ENCODE results near the gene GRK5. TPM values are rescaled to one million over a fixed set of nuclear protein-coding genes. Genes with fewer than 3 reads are reported as not detected.
A peak's percentile ranks its signal among the peaks of the same experiment; 100 is the strongest.

Gene GRK5
- total RNA-seq, 1 donor from 2014 or later: 4.3 TPM

DNA sequence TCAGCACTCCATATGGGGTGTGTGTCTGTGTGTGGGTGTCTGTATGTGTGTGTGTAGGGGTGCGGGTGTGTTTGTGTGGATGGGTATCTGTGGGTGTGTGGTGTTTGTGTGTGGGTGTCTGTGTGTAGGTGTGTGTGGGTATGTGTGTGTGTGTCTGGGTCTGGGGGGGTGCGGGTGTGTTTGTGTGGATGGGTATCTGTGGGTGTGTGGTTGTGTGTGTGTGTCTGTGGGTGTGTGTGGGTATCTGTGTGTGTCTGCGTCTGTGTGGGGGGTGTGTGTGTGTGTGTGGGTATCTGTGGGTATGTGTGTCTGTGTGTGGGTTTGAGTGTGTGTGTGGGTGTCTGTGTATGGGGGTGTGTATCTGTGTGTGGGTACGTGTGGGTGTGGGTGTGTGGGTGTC lies 186.5 kb downstream of the GRK5 start:
- H3K27ac Mint-ChIP-seq: peak overlapping the region; percentile 1
- peaks cover 5% of the 10 kb centered on the region for H3K4me1 Mint-ChIP-seq

GRCh38 chr10:119394657-119395279 lies 187.4 kb downstream of the GRK5 start:
- H3K9me3 Mint-ChIP-seq: no peaks in the 10 kb centered on the region
- no peaks in the 10 kb centered on the region for H3K9me3 ChIP-seq (ENCODE audit: low read depth)
- H3K4me3 ChIP-seq: no peak overlapping the region
- no peaks in the 10 kb centered on the region for H4K20me1 ChIP-seq (ENCODE audit: low read depth)
- peaks cover 8% of the 10 kb centered on the region for H3K27me3 Mint-ChIP-seq (ENCODE audit: insufficient read depth, low read depth)
- no peak overlapping the region for H3K4me3 Mint-ChIP-seq
- H3K4me1 ChIP-seq: peaks cover 10% of the 10 kb centered on the region
- peaks cover 2% of the 10 kb centered on the region for H3K36me3 Mint-ChIP-seq
- no peak overlapping the region for H3K9ac ChIP-seq
- H3K4me2 ChIP-seq: no peak overlapping the region
- peaks cover 5% of the 10 kb centered on the region for H3K4me1 Mint-ChIP-seq
- no peak overlapping the region for H3K27ac Mint-ChIP-seq
- no peaks in the 10 kb centered on the region for H3K79me2 ChIP-seq (ENCODE audit: low read depth)
- no peak overlapping the region for H3K27ac ChIP-seq
- H2AFZ ChIP-seq (replicated peaks): no peak overlapping the region
- H3K36me3 ChIP-seq: no peaks in the 10 kb centered on the region
- TF ChIP-seq EZH2 (IDR thresholded peaks at IDR 0.05): no peak
- no peak for TF ChIP-seq EZH2phosphoT487 (IDR thresholded peaks at IDR 0.05)
- TF ChIP-seq, protein P1, sequence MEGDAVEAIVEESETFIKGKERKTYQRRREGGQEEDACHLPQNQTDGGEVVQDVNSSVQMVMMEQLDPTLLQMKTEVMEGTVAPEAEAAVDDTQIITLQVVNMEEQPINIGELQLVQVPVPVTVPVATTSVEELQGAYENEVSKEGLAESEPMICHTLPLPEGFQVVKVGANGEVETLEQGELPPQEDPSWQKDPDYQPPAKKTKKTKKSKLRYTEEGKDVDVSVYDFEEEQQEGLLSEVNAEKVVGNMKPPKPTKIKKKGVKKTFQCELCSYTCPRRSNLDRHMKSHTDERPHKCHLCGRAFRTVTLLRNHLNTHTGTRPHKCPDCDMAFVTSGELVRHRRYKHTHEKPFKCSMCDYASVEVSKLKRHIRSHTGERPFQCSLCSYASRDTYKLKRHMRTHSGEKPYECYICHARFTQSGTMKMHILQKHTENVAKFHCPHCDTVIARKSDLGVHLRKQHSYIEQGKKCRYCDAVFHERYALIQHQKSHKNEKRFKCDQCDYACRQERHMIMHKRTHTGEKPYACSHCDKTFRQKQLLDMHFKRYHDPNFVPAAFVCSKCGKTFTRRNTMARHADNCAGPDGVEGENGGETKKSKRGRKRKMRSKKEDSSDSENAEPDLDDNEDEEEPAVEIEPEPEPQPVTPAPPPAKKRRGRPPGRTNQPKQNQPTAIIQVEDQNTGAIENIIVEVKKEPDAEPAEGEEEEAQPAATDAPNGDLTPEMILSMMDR (IDR thresholded peaks at IDR 0.05): no peak
- peaks cover 7% of the 10 kb centered on the region for H3F3A ChIP-seq (ENCODE audit: low read depth)
- DNase-seq (ENCODE audit: low spot score): no peak
- no peaks in the 10 kb centered on the region for H3K27me3 ChIP-seq

More for the DNA sequence above, 186.5 kb downstream of the GRK5 start:
- H3K36me3 Mint-ChIP-seq: peaks cover 2% of the 10 kb centered on the region
- no peaks in the 10 kb centered on the region for H3K79me2 ChIP-seq (ENCODE audit: low read depth)
- H3F3A ChIP-seq (ENCODE audit: low read depth): peaks cover 7% of the 10 kb centered on the region
- H4K20me1 ChIP-seq (ENCODE audit: low read depth): no peaks in the 10 kb centered on the region
- H3K9ac ChIP-seq: no peak overlapping the region
- no peaks in the 10 kb centered on the region for H3K27me3 ChIP-seq
- H3K4me3 Mint-ChIP-seq: no peak overlapping the region
- DNase-seq (ENCODE audit: low spot score): no peak
- H3K4me2 ChIP-seq: no peak overlapping the region
- no peaks in the 10 kb centered on the region for H3K9me3 ChIP-seq (ENCODE audit: low read depth)
- no peak overlapping the region for H3K27ac ChIP-seq
- H3K9me3 Mint-ChIP-seq: no peaks in the 10 kb centered on the region
- TF ChIP-seq EZH2 (IDR thresholded peaks at IDR 0.05) (no peak), EZH2phosphoT487 (IDR thresholded peaks at IDR 0.05) (no peak)
- TF ChIP-seq, protein P1 (IDR thresholded peaks at IDR 0.05): no peak
- no peak overlapping the region for H3K4me3 ChIP-seq
- H3K4me1 ChIP-seq: peaks cover 10% of the 10 kb centered on the region
- H2AFZ ChIP-seq (replicated peaks): no peak overlapping the region
- H3K36me3 ChIP-seq: no peaks in the 10 kb centered on the region
- H3K27me3 Mint-ChIP-seq (ENCODE audit: insufficient read depth, low read depth): peaks cover 4% of the 10 kb centered on the region

- H3K4me1 ChIP-seq: peaks cover 10% of the 10 kb centered on the region
- H3K9me3 ChIP-seq (ENCODE audit: low read depth): no peaks in the 10 kb centered on the region
- Mint-ChIP-seq H3K4me1 (peaks cover 5% of the 10 kb centered on the region), H3K27ac (peak overlapping the region; percentile 76), H3K36me3 (peaks cover 2% of the 10 kb centered on the region), H3K9me3 (no peaks in the 10 kb centered on the region), H3K27me3 (ENCODE audit: insufficient read depth, low read depth) (peaks cover 13% of the 10 kb centered on the region), H3K4me3 (no peak overlapping the region)
- no peaks in the 10 kb centered on the region for H3K79me2 ChIP-seq (ENCODE audit: low read depth)
- no peaks in the 10 kb centered on the region for H3K27me3 ChIP-seq
- H3F3A ChIP-seq (ENCODE audit: low read depth): peaks cover 7% of the 10 kb centered on the region
- H3K9ac ChIP-seq: no peak overlapping the region
- no peak for DNase-seq (ENCODE audit: low spot score)
- H4K20me1 ChIP-seq (ENCODE audit: low read depth): no peaks in the 10 kb centered on the region
- H3K4me2 ChIP-seq: no peak overlapping the region
- H3K27ac ChIP-seq: no peak overlapping the region
- H3K4me3 ChIP-seq: no peak overlapping the region
- no peaks in the 10 kb centered on the region for H3K36me3 ChIP-seq
- no peak overlapping the region for H2AFZ ChIP-seq (replicated peaks)
- TF ChIP-seq, protein P1 (IDR thresholded peaks at IDR 0.05): no peak
- no peak for TF ChIP-seq EZH2phosphoT487 (IDR thresholded peaks at IDR 0.05)
- no peak for TF ChIP-seq EZH2 (IDR thresholded peaks at IDR 0.05)
Observed at GRCh38 chr10:119395280-119396007, 188.1 kb downstream of the GRK5 start.
